K562 (cell line): ENCODE measurements around the gene NKAIN1. TPM values are rescaled to one million over a fixed set of nuclear protein-coding genes. Genes with fewer than 3 reads are reported as not detected.

Experiments used
- ARID3A ChIP-seq: IDR thresholded peaks from 2 replicates; pipeline ENCODE4 v1.6.1; 2012; ENCODE audit warnings: low read depth, low read length, improper control_type of control experiment, borderline replicate concordance
- CHAMP1 ChIP-seq: fragments of 450-650 bp; IDR thresholded peaks from 2 replicates; pipeline ENCODE4 v1.6.1; 2016; ENCODE audit warnings: mild to moderate bottlenecking
- CTCF ChIP-seq, 3 experiments: IDR thresholded peaks in 2 of 3; conservative IDR thresholded peaks in 1 of 3; 2 replicates each; pipeline ENCODE4 v1.5.1; 2011 to 2012; ENCODE audit warnings: low read length in 3 of 3, mild to moderate bottlenecking in 3 of 3, control low read depth in 2 of 3, improper control_type of control experiment in 1 of 3, inconsistent platforms in 1 of 3, low read depth in 1 of 3, mixed read lengths in 1 of 3, moderate library complexity in 1 of 3; ENCODE audit not compliant: insufficient read depth in 2 of 3
- GABPB1 ChIP-seq: sonication (generic); formaldehyde crosslinking; IDR thresholded peaks from 2 replicates; pipeline ENCODE4 v1.8.0; 2022; ENCODE audit warnings: mild to moderate bottlenecking, missing genetic modification reagents
- GATAD2B ChIP-seq: fragments of 450-650 bp; IDR thresholded peaks from 2 replicates; pipeline ENCODE4 v1.6.1; 2017; ENCODE audit warnings: mild to moderate bottlenecking, borderline replicate concordance
- HINFP ChIP-seq: fragments of 450-650 bp; conservative IDR thresholded peaks from 2 replicates; pipeline ENCODE4 v1.6.1; 2016; ENCODE audit warnings: missing genetic modification characterization, low read depth, mild to moderate bottlenecking, control low read depth, missing compliant biosample characterization
- KAT2B ChIP-seq: IDR thresholded peaks from one replicate; pipeline ENCODE4 v1.6.1; 2012; ENCODE audit warnings: low read depth, mild to moderate bottlenecking, control low read depth, inconsistent platforms, low read length, moderate library complexity
- MEF2A ChIP-seq: IDR thresholded peaks from 2 replicates; pipeline ENCODE4 v1.6.1; 2011; ENCODE audit warnings: low read depth, mild to moderate bottlenecking, low read length, moderate library complexity; ENCODE audit not compliant: control insufficient read depth
- MYNN ChIP-seq, 2 experiments: sonication (generic); formaldehyde crosslinking in 1 of 2; IDR thresholded peaks; 2 replicates each; pipeline versions ENCODE4 v1.5.0 to v1.6.1; 2016 to 2020; ENCODE audit warnings: antibody characterized with exemption in 1 of 2, missing genetic modification reagents in 1 of 2
- NCOA6 ChIP-seq: fragments of 450-650 bp; IDR thresholded peaks from 2 replicates; pipeline ENCODE4 v1.6.1; 2017; ENCODE audit warnings: mild to moderate bottlenecking
- PKNOX1 ChIP-seq: fragments of 450-650 bp; IDR thresholded peaks from 2 replicates; pipeline ENCODE4 v1.6.1; 2016
- SMAD3 ChIP-seq: fragments of 450-650 bp; formaldehyde crosslinking; conservative IDR thresholded peaks from 2 replicates; pipeline ENCODE4 v1.4.0; 2020; ENCODE audit warnings: mild to moderate bottlenecking
- SMC3 ChIP-seq: conservative IDR thresholded peaks from 2 replicates; pipeline ENCODE4 v1.6.1; 2011; ENCODE audit warnings: low read depth, low read length, improper control_type of control experiment; ENCODE audit not compliant: insufficient read depth
- TRIM25 ChIP-seq: fragments of 450-650 bp; IDR thresholded peaks from 2 replicates; pipeline ENCODE4 v1.7.0; 2016; ENCODE audit warnings: borderline replicate concordance
- ZNF707 ChIP-seq: fragments of 250-450 bp; sonication (Bioruptor Pico); conservative IDR thresholded peaks from 2 replicates; pipeline ENCODE4 v1.8.0; 2022; ENCODE audit warnings: inconsistent platforms, mild to moderate bottlenecking, moderate library complexity
- polyA plus RNA-seq, 8 experiments: library from polyadenylated mRNA; depleted of rRNA in 4 of 8; stranded (reverse) in 5 of 8; unstranded in 3 of 8; fragments of >200 nt; fragmentation: Nextera tagmentation in 2 of 8; fragmentation: Illumina TruSeq in 1 of 8; extraction: Ambion mirVana in 2 of 8; extraction: Trizol in 1 of 8; gene quantifications; 2 replicates each; pipeline versions ENCODE4 v1.2.1 to v1.2.3, GENCODE V29; 2011 to 2014; ENCODE audit warnings: inconsistent platforms in 1 of 8, missing spikeins in 1 of 8
- total RNA-seq, 7 experiments: library from RNA; depleted of rRNA in 6 of 7; stranded (reverse); fragments of >200 nt in 6 of 7; fragmentation: Illumina TruSeq in 2 of 7; extraction: Trizol in 2 of 7; gene quantifications; 2 replicates each; pipeline versions ENCODE4 v1.2.1 to v1.2.3, GENCODE V29; 2011 to 2021; ENCODE audit warnings: low replicate concordance in 1 of 7

NKAIN1 gene
- total and polyA plus RNA-seq, 9 of the 15 experiments (the other 6 are each of a cell fraction or from before 2014, with no cell fraction given), result 0.03 to 0.22 (median 0.04) TPM; not detected in 3

GRCh38 chr1:31181515-31182343 lies 58.0 kb downstream of the NKAIN1 start (continued):
- no peak for TF ChIP-seq CHAMP1
- TF ChIP-seq GATAD2B, result no peak
- no peak for TF ChIP-seq ZNF707 (CRISPR knock-in tag)
- TF ChIP-seq SMAD3 (CRISPR knock-in tag), result no peak
- peak; percentile 75 to 96 (median 94) for TF ChIP-seq CTCF (IDR thresholded peaks at IDR 0.05 in 2 of 3, conservative IDR thresholded peaks at IDR 0.05 in 1 of 3; ENCODE audit: insufficient read depth in 2 of 3, low read depth in 1 of 3, low read length in 3 of 3)
- no peak for TF ChIP-seq PKNOX1
- no peak for TF ChIP-seq TRIM25
- TF ChIP-seq NCOA6, result no peak
- no peak for TF ChIP-seq MYNN (IDR thresholded peaks at IDR 0.05)
- TF ChIP-seq MYNN (CRISPR knock-in tag; IDR thresholded peaks at IDR 0.05), result no peak
- TF ChIP-seq ARID3A, result no peak
- no peak for TF ChIP-seq HINFP (tag)
- TF ChIP-seq MEF2A, result no peak
- peak; percentile 73 for TF ChIP-seq SMC3
- no peak for TF ChIP-seq KAT2B
- no peak for TF ChIP-seq GABPB1 (CRISPR knock-in tag)
